ENCODE measurements around the gene NOPCHAP1. TPM values are rescaled to one million over a fixed set of nuclear protein-coding genes. Genes with fewer than 3 reads are reported as not detected.

The NOPCHAP1 gene
- total RNA-seq, 1 donor from 2014 or later = 10.6 TPM

- ATAC-seq = no peak
- DNase-seq (ENCODE audit: low spot score) = no peak
- intact Hi-C loops (cut with DNase I) = no loop called here
Observed at GRCh38 chr12:105013892-105014291, 27.8 kb downstream of the NOPCHAP1 start.

GRCh38 chr12:105014603-105015002 is 28.5 kb downstream of the NOPCHAP1 start:
- DNase-seq (ENCODE audit: low spot score) (no peak), ATAC-seq (no peak)
- intact Hi-C loops (cut with DNase I) = no loop called here

- ATAC-seq (no peak), DNase-seq (ENCODE audit: low spot score) (no peak)
- intact Hi-C loops (cut with DNase I) = no loop called here
Observed at GRCh38 chr12:105015543-105015942, 29.4 kb downstream of the NOPCHAP1 start.

DNA sequence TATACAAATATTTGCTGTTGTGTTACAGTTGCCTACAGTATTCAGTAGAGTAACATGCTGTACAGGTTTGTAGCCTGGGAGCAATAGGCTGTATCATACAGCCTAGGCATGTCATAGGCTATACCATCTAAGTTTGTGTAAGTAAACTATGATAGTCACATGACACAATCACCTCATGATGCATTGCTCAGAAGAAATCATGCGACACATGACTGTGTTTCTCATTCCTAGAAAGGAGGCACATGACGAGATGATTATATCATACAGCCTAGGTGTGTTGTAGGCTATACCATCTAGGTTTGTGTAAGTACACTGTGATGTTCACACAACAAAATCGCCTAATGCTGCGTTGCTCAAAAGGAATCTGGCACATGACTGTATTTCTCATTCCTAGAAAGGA is 31.9 kb downstream of the NOPCHAP1 start:
- no peak for ATAC-seq
- DNase-seq (ENCODE audit: low spot score) = no peak
- intact Hi-C loops (cut with DNase I) = no loop called here

DNA sequence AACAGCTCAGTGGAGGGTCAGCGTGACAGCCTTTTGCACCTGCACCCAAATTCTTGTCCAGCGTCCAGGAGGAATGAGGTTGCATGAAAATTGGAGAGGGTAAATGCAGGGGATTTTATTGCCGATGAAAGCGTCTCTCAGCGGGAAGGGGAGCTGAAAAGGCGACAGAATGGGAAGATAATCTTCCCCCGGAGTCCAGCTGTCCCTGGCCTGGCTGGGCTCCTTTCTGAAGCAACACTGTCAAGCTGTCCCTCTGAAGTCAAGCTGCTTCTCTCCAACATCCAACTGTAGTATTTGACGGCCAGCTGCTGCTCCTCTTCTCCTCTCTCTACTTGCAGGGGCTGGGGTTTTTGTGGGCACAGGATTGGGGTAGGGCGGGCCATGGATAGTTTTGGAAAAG is 32.7 kb downstream of the NOPCHAP1 start:
- DNase-seq (ENCODE audit: low spot score) = no peak
- intact Hi-C loops (cut with DNase I) = no loop called here
- ATAC-seq = no peak

DNA sequence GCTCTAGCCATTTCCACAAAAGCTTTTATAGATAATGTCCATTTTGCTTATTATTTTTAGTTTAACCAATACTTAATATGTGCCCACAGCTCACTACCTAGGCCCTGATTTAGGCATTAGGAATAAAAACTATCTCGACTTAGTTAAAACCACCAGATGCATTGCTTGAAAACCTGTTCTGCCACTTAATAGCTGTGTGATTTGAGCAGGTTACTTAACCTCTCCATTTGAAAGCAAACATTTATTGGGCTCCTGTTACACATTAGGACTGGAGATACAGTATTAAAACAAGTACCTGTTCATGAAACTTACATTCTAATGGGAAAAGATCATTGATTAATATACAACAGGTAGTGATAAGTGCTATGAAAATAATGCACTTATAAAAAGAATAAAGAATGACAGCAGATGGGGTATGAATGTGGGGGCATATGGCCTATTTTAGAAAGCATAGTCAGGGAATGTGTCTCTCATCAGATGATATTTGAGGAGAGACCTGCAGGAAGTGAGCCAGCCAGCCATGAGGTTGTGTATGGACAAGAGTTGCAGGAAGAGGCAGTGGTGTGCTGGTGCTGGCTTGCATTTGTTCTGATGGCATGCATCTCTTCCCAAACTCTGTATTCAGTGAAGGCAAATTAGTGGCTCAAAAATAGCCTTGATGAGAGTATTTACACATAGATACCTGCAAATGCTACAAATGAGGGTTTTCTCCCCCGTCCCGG is 34.3 kb downstream of the NOPCHAP1 start:
- ATAC-seq (no peak), DNase-seq (ENCODE audit: low spot score) (no peak)
- intact Hi-C loops (cut with DNase I) = no loop called here

DNA sequence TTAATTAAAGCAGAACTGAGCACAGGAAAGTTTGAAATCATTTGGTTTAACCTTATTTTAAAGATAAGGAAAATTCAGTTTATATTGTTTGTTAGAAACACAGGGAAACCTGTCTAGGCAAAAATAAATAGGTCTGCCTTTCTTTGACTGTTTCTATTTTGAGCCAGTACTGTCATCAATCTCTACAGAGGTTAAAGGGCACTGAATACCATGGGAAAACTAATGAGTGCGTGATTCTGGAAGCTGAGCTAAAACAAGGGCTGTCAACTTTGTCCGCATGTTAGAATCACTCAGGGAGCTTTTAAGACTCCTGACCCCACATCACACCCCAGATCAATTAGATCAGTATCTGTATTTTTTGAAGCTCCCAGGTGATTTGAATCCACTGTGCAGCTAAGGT is 38.8 kb downstream of the NOPCHAP1 start:
- ATAC-seq (no peak), DNase-seq (ENCODE audit: low spot score) (no peak)
- intact Hi-C loops (cut with DNase I) = no loop called here

DNA sequence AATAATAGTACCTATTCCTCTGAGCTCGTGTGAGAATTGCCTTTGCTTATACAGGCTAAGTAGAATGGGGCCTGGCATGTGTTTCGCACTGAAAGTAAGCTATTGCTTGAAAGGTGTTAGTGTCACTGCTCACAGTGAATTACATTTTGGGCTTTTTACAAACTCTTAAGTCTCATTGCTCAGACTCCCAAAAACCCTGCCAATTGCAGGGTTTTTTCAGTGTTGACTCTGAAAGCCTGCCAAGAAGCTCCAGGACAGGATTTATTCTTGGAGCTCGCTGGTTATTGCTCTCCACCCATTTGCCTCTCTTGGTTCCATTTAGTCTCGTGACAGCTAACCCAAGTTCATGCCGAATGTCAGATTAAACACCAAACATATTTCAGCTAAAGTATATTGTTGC is 39.8 kb downstream of the NOPCHAP1 start:
- no peak for DNase-seq (ENCODE audit: low spot score)

GRCh38 chr12:105026411-105026810 is 40.3 kb downstream of the NOPCHAP1 start:
- intact Hi-C loops (cut with DNase I) = no loop called here
- ATAC-seq = no peak
- DNase-seq (ENCODE audit: low spot score) = no peak

More for the DNA sequence above, 39.8 kb downstream of the NOPCHAP1 start:
- peak; percentile 94 for ATAC-seq
- intact Hi-C loops (cut with DNase I) = no loop called here

- no peak for ATAC-seq
- DNase-seq (ENCODE audit: low spot score) = no peak
- intact Hi-C loops (cut with DNase I) = no loop called here
Observed at GRCh38 chr12:105030820-105031807, 45.0 kb downstream of the NOPCHAP1 start.

- ATAC-seq (no peak), DNase-seq (ENCODE audit: low spot score) (no peak)
- intact Hi-C loops (cut with DNase I) = no loop called here
Observed at GRCh38 chr12:105032703-105033357, 46.7 kb downstream of the NOPCHAP1 start.

GRCh38 chr12:105033851-105034250 is 47.7 kb downstream of the NOPCHAP1 start:
- intact Hi-C loops (cut with DNase I) = no loop called here
- ATAC-seq (no peak), DNase-seq (ENCODE audit: low spot score) (no peak)

Other genes with a start within 250 kb of the NOPCHAP1 start
- gene SLC41A2, start 28.0 kb upstream of the NOPCHAP1 start, total RNA-seq = 19.3 TPM
- 11.3 TPM for gene ALDH1L2, start 98.1 kb downstream of the NOPCHAP1 start, total RNA-seq
- gene WASHC4, start 121.4 kb downstream of the NOPCHAP1 start, total RNA-seq = 78.4 TPM
- 53.4 TPM for gene APPL2, start 249.9 kb downstream of the NOPCHAP1 start, total RNA-seq

Measured in sciatic nerve (tissue), 2 donors.